A549 (cell line): ENCODE data around the gene MOV10. TPM values are rescaled to one million over a fixed set of nuclear protein-coding genes. Genes with fewer than 3 reads are reported as not detected.

Experiments used
- ATAC-seq, 2 experiments: fragments of 200-7000 bp in 1 of 2; fragments of >200 bp in 1 of 2; cut with Nextera tagmentation in 1 of 2; cut with Tn5 transposase in 1 of 2; 3 replicates each; pipeline versions ENCODE4 v1.8.0 to v1.9.1; 2018 to 2020; ENCODE audit warnings: mild to moderate bottlenecking in 1 of 2, moderate library complexity in 1 of 2
- CTCF ChIA-PET: fragments of 300-600 bp; sonication (Branson Sonifier 250); formaldehyde crosslinking; extraction: SDS; loops from one replicate; lab custom pipeline; 2021; ENCODE audit warnings: antibody characterized with exemption, inconsistent platforms; lab: Yijun Ruan, JAX
- POLR2A ChIA-PET: fragments of 350-600 bp; formaldehyde crosslinking; extraction: SDS; loops from one replicate; lab custom pipeline; 2021; ENCODE audit warnings: antibody characterized with exemption, inconsistent platforms; lab: Yijun Ruan, JAX
- DNase-seq, 2 experiments: peaks; one replicate each; pipeline versions ENCODE4 v3.0.0 to v3.0.0-alpha.2; 2011 to 2016; ENCODE audit warnings: low read depth in 1 of 2, low spot score in 1 of 2
- FAIRE-seq: peaks from 2 replicates; lab custom pipeline; 2011; peaks lifted over from hg19 to GRCh38; lab: Jason Lieb, UNC
- H3K27ac ChIP-seq, 2 experiments: fragments of >200 bp; sonication (Bioruptor Twin); formaldehyde crosslinking; 3 replicates each; pipeline ENCODE4 v1.5.1; 2016 to 2017
- H3K4me1 ChIP-seq: fragments of >200 bp; sonication (Bioruptor Twin); formaldehyde crosslinking; 3 replicates; pipeline ENCODE4 v1.6.1; 2016
- H3K4me2 ChIP-seq: fragments of >200 bp; sonication (Bioruptor Twin); formaldehyde crosslinking; 3 replicates; pipeline ENCODE4 v1.6.1; 2016
- H3K4me3 ChIP-seq: fragments of >200 bp; sonication (Bioruptor Twin); formaldehyde crosslinking; 3 replicates; pipeline ENCODE4 v1.5.1; 2016
- H3K9me3 ChIP-seq: fragments of >200 bp; sonication (Bioruptor Twin); formaldehyde crosslinking; 3 replicates; pipeline ENCODE4 v1.6.1; 2016
- ATOH8 ChIP-seq: fragments of 250-450 bp; sonication (Bioruptor Pico); IDR thresholded peaks from 2 replicates; pipeline ENCODE4 v1.5.0; 2020; ENCODE audit warnings: low read depth, mild to moderate bottlenecking, moderate library complexity
- BCL3 ChIP-seq: fragments of >200 bp; sonication (Bioruptor Twin); formaldehyde crosslinking; IDR thresholded peaks from 3 replicates; pipeline ENCODE4 v1.6.1; 2016
- BHLHE40 ChIP-seq: IDR thresholded peaks from 2 replicates; pipeline ENCODE4 v1.6.1; 2012; ENCODE audit warnings: low read depth, low read length, inconsistent platforms
- CBX8 ChIP-seq: fragments of 200-600 bp; sonication (generic); IDR thresholded peaks from 2 replicates; pipeline ENCODE4 v1.6.1; 2016
- CEBPB ChIP-seq, 2 experiments: fragments of >200 bp in 1 of 2; sonication (Bioruptor Twin) in 1 of 2; formaldehyde crosslinking in 1 of 2; IDR thresholded peaks; 2 replicates each; pipeline ENCODE4 v1.6.1; 2012 to 2016
- EHF ChIP-seq: fragments of 250-450 bp; sonication (Bioruptor Pico); IDR thresholded peaks from 2 replicates; pipeline ENCODE4 v1.5.0; 2020; ENCODE audit warnings: mild to moderate bottlenecking
- ELK1 ChIP-seq: fragments of 150-350 bp; IDR thresholded peaks from 2 replicates; pipeline ENCODE4 v1.6.1; 2014; ENCODE audit warnings: low read depth, mild to moderate bottlenecking, low read length
- ESRRA ChIP-seq: fragments of 150-350 bp; IDR thresholded peaks from 2 replicates; pipeline ENCODE4 v1.6.1; 2014; ENCODE audit warnings: mild to moderate bottlenecking, low read length, borderline replicate concordance
- FOSL2 ChIP-seq, 2 experiments: fragments of 450-650 bp in 1 of 2; fragments of >200 bp in 1 of 2; sonication (Bioruptor Twin) in 1 of 2; formaldehyde crosslinking; IDR thresholded peaks; 2 replicates each; pipeline versions ENCODE4 v1.5.0 to v1.6.1; 2016 to 2020; ENCODE audit warnings: mild to moderate bottlenecking in 1 of 2, moderate library complexity in 1 of 2
- GATA3 ChIP-seq: IDR thresholded peaks from 2 replicates; pipeline ENCODE4 v1.6.1; 2012; ENCODE audit warnings: borderline replicate concordance
- HDAC2 ChIP-seq: fragments of 200-600 bp; sonication (generic); IDR thresholded peaks from 2 replicates; pipeline ENCODE4 v1.6.1; 2016
- HEYL ChIP-seq: fragments of 250-450 bp; sonication (Bioruptor Pico); IDR thresholded peaks from 2 replicates; pipeline ENCODE4 v1.8.0; 2021; ENCODE audit warnings: mild to moderate bottlenecking, moderate library complexity
- HMGXB4 ChIP-seq: fragments of 250-450 bp; sonication (Bioruptor Pico); IDR thresholded peaks from 2 replicates; pipeline ENCODE4 v1.5.0; 2021; ENCODE audit warnings: mild to moderate bottlenecking, moderate library complexity, borderline replicate concordance
- HOXA7 ChIP-seq: fragments of 250-450 bp; sonication (Bioruptor Pico); IDR thresholded peaks from 2 replicates; pipeline ENCODE4 v1.5.0; 2020; ENCODE audit warnings: mild to moderate bottlenecking, moderate library complexity
- HOXB13 ChIP-seq: fragments of 250-450 bp; sonication (Bioruptor Pico); IDR thresholded peaks from 2 replicates; pipeline ENCODE4 v1.5.0; 2020; ENCODE audit warnings: low read depth, mild to moderate bottlenecking, moderate library complexity
- HOXB5 ChIP-seq: fragments of 250-450 bp; sonication (Bioruptor Pico); IDR thresholded peaks from 2 replicates; pipeline ENCODE4 v1.5.0; 2020; ENCODE audit warnings: mild to moderate bottlenecking, moderate library complexity
- JUNB ChIP-seq: fragments of >200 bp; sonication (Bioruptor Twin); formaldehyde crosslinking; IDR thresholded peaks from 2 replicates; pipeline ENCODE4 v1.6.1; 2016
- KDM5A ChIP-seq: fragments of 200-600 bp; sonication (generic); IDR thresholded peaks from 2 replicates; pipeline ENCODE4 v1.6.1; 2016; ENCODE audit warnings: antibody characterized with exemption, mild to moderate bottlenecking
- MAX ChIP-seq: IDR thresholded peaks from 2 replicates; pipeline ENCODE4 v1.6.1; 2012
- MYC ChIP-seq: IDR thresholded peaks from 2 replicates; pipeline ENCODE4 v1.6.1; 2012; ENCODE audit warnings: mild to moderate bottlenecking, inconsistent platforms, low read length, improper control_type of control experiment, borderline replicate concordance
- NFE2L2 ChIP-seq: fragments of 150-350 bp; conservative IDR thresholded peaks from 2 replicates; pipeline ENCODE4 v1.6.1; 2014; ENCODE audit warnings: low read length
- PBX3 ChIP-seq: IDR thresholded peaks from 2 replicates; pipeline ENCODE4 v1.6.1; 2012
- POLR2A ChIP-seq: IDR thresholded peaks from 2 replicates; pipeline ENCODE4 v1.6.1; 2012; ENCODE audit warnings: mild to moderate bottlenecking, low read length
- POLR2AphosphoS2 ChIP-seq: conservative IDR thresholded peaks from 2 replicates; pipeline ENCODE4 v1.6.1; 2012; ENCODE audit warnings: low read length, improper control_type of control experiment, inconsistent platforms
- REST ChIP-seq: fragments of 200-600 bp; sonication (generic); IDR thresholded peaks from 2 replicates; pipeline ENCODE4 v1.6.1; 2016; ENCODE audit warnings: antibody characterized with exemption, mild to moderate bottlenecking, moderate library complexity
- SMC3 ChIP-seq: fragments of >200 bp; sonication (Bioruptor Twin); formaldehyde crosslinking; IDR thresholded peaks from 3 replicates; pipeline ENCODE4 v1.6.1; 2018; ENCODE audit warnings: inconsistent platforms
- ZSCAN20 ChIP-seq: fragments of 250-450 bp; sonication (Bioruptor Pico); IDR thresholded peaks from 2 replicates; pipeline ENCODE4 v1.8.0; 2022; ENCODE audit warnings: mild to moderate bottlenecking, moderate library complexity
- WGBS: methylation state at CpG from one replicate; pipeline ENCODE4 v1.1.6; 2017; ENCODE audit errors: missing lambda C conversion rate; 5-methylcytosine and 5-hydroxymethylcytosine counted together
- polyA plus RNA-seq, 4 experiments: library from polyadenylated mRNA; depleted of rRNA in 3 of 4; stranded (reverse); fragments of >200 nt; fragmentation: RNase III in 1 of 4; extraction: RNeasy Plus Mini Kit Qiagen cat#74134 plus additional on column Dnase treatment in 1 of 4; gene quantifications; 2 replicates in 3 of 4; 3 replicates in 1 of 4; pipeline ENCODE4 v1.2.3, GENCODE V29; 2011 to 2017

Gene MOV10
- polyA plus RNA-seq, 2 of the 4 experiments (the other 2 are of a cell fraction) = 27.3 to 37.3 TPM

- TF ChIP-seq PBX3 (no peak), POLR2A (peak; percentile 13; the same call in 1 of the 2 replicates), ZSCAN20 (no peak), HOXB13 (no peak), BHLHE40 (no peak), REST (peak; percentile 85), HDAC2 (no peak), CEBPB (IDR thresholded peaks at IDR 0.05) (no peak), KDM5A (no peak), MYC (no peak), ELK1 (no peak), POLR2AphosphoS2 (no peak), MAX (no peak), GATA3 (no peak), SMC3 (peak; percentile 79), HOXB5 (CRISPR knock-in tag) (no peak), HMGXB4 (CRISPR knock-in tag) (no peak), HEYL (CRISPR knock-in tag) (no peak)
These were observed 33.0 kb downstream of the MOV10 start (continued) for GRCh38 chr1:112707221-112708001.

GRCh38 chr1:112708002-112708448, 33.6 kb downstream of the MOV10 start:
- 85% methylated on average over 6 of the region's 6 CpGs for WGBS
- ChIA-PET CTCF (interaction anchor here (0.6 to 18.0 kb wide), 22 partner anchors 8 to 317 kb away, joined by 3 to 576 read pairs (median 6); partner anchors contain the start of genes MOV10 and PPM1J), POLR2A (interaction anchor here (0.6 to 1.8 kb wide), 2 partner anchors 34 to 143 kb away, joined by 7 to 9 read pairs; partner anchors contain the start of gene MOV10)
- H3K27ac ChIP-seq = peak overlapping the region; percentile 98 to 100; a peak in 5 of 6 replicates
- peaks cover 25% of the 10 kb centered on the region for H3K4me1 ChIP-seq
- H3K9me3 ChIP-seq = no peaks in the 10 kb centered on the region
- DNase-seq = no peak
- no peak for FAIRE-seq
- peak overlapping the region; percentile 99; the same call in 2 of the 3 replicates for H3K4me3 ChIP-seq
- no peak for ATAC-seq
- peak overlapping the region; percentile 94 for H3K4me2 ChIP-seq
- TF ChIP-seq FOSL2 (IDR thresholded peaks at IDR 0.05) (no peak), FOSL2 (CRISPR knock-in tag; IDR thresholded peaks at IDR 0.05) (no peak), CBX8 (no peak), JUNB (no peak), BCL3 (no peak), NFE2L2 (no peak), HOXA7 (CRISPR knock-in tag) (no peak), EHF (CRISPR knock-in tag) (no peak), ATOH8 (CRISPR knock-in tag) (no peak), ZSCAN20 (no peak), ESRRA (no peak), HMGXB4 (CRISPR knock-in tag) (no peak)
